HG02852 (cell line): Measurements from ENCODE around the gene JMJD4.
"Not testable (repeated sequence)": the region's sequence is repeated elsewhere in the genome, so short reads cannot be mapped to it uniquely, and the experiment has no call there.

Experiments
- ATAC-seq: cut with Tn5 transposase; IDR thresholded peaks from one replicate; pipeline ENCODE4 v1.9.1; 2021; ENCODE audit warnings: mild to moderate bottlenecking, moderate library complexity; ENCODE audit not compliant: unreplicated experiment

JMJD4 gene

DNA sequence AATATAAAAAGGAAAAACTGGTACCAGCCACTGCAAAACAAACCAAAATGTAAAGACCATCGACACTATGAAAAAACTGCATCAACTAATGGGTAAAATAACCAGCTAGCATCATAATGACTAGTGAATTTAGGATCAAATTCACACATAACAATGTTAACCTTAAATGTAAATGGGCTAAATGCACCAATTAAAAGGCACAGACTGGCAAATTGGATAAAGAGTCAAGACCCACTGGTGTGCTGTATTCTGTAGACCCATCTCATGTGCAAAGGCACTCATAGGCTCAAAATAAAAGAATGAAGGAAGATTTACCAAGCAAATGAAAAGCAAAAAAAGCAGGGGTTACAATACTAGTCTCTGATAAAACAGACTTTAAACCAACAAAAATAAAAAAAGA is 33.5 kb downstream of the JMJD4 start:
- ATAC-seq, result not testable (repeated sequence)

DNA sequence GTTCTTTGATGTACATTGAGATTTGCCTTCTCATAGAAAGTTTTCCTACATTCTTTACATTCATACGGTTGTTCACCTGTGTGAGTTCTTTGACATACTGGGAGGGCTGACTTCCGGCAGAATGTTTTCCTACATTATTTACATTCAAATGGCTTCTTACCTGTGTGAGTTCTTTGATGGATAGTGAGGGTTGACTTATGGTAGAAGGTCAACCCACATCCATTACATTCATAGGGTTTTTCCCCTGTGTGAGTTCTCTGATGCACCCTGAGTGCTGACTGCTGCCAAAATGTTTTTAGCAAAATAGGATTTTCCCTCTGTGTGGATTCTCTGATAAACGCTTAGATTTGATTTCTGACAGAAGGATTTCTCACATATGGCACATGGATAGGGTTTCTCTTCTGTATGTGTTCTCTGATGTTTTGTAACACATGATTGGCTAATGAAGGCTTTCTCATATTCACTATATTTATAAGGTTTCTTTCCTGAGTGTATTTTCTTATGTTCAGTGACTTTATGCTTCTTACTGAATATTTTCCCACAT is 37.7 kb downstream of the JMJD4 start:
- ATAC-seq, result no peak

DNA sequence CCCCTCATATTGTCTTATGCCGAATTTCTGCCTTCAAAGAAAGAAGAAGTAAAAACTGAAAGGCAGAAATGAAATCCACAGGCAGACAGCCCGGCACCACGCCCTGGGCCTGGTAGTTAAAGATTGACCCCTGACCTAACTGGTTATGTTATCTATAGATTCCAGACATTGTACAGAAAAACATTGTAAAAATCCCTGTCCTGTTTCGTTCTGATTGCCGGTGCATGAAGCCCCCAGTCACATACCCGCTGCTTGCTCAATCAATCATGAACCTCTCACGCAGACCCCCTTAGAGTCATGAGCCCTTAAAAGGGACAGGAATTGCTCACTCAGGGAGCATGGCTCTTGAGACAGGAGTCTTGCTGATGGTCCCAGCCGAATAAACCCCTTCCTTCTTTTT is 49.3 kb downstream of the JMJD4 start:
- ATAC-seq, result no peak
